ENCODE measurements around the gene FRMD4B.

Gene FRMD4B

GRCh38 chr3:69120879-69121464 is 264.9 kb downstream of the FRMD4B start:
- H3K9me3 ChIP-seq, result no peaks in the 10 kb centered on the region
- peaks cover 5% of the 10 kb centered on the region for H3K4me1 ChIP-seq
- 0 out of 2 replicates have a peak, but pooled peaks cover 3% of the 10 kb centered on the region for H3K27me3 ChIP-seq (ENCODE audit: low read depth)
- H3K4me3 ChIP-seq, result no peak overlapping the region
- no peaks in the 10 kb centered on the region for H3K36me3 ChIP-seq (replicated peaks)
- peak; percentile 51 to 86 for DNase-seq (ENCODE audit: low spot score in 2 of 2)
- in situ Hi-C loops (cut with MboI; ENCODE audit: low sequenced_read_pairs), result no loop called here

Data from HAP-1 (cell line).